Amniotic epithelial cell (primary cell): Measurements from ENCODE around the gene ZNF619.

Source experiments
- DNase-seq: peaks from one replicate; pipeline ENCODE4 v3.0.0-alpha.2; 2010; ENCODE audit warnings: low read depth

The ZNF619 gene

GRCh38 chr3:40465456-40465855, 11.5 kb upstream of the ZNF619 start:
- no peak for DNase-seq

GRCh38 chr3:40468018-40468417, 8.9 kb upstream of the ZNF619 start:
- DNase-seq: no peak

- no peak for DNase-seq
These were observed 6.2 kb upstream of the ZNF619 start for GRCh38 chr3:40470701-40471100.

DNA sequence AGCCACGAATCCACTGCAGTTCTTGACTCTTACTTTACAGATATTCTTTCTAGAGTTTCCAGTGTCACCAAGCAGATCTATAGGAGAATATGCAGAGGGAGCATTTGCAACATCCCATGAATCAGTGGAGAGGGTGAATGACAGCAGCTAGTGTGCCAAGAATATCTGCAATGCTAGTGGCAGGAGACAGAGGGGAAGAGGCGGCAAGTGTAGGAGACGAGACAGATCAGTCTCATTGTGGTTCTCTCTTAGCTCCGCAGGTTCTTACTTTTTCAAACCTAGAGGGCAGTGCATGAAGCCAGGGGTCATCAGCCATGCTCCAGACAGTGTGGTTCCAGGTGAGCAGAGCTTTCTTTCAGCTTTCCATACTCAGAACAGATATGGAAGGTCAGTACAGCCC, 744 bp downstream of the ZNF619 start:
- DNase-seq: no peak

DNA sequence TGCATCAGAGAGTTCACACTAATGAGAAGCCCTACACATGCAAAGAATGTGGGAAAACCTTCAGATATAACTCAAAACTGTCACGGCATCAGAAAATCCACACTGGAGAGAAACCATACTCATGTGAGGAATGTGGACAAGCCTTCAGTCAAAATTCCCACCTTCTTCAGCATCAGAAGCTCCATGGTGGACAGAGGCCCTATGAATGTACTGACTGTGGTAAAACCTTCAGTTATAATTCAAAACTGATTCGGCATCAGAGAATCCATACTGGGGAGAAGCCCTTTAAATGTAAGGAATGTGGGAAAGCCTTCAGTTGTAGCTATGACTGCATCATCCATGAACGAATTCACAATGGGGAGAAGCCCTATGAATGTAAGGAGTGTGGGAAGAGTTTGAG, 10.2 kb downstream of the ZNF619 start:
- DNase-seq: no peak

DNA sequence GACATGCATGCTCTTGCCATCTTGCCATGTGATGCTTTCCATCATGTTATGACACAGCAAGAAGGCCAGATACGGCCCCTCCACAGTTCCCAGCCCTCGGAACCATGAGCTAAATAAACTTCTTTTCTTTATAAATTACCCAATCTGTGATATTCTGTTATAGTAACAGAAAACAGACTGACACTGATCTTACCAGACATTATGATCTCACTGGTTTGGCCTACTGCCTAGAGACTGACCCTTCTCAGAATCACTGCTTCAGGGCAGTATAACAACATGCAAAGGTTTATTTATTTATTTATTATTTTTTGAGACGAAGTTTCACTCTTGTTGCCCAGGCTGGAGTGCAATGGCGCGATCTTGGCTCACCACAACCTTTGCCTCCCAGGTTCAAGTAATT, 14.0 kb downstream of the ZNF619 start:
- peak; percentile 84 for DNase-seq

- DNase-seq: no peak
These were observed 17.8 kb downstream of the ZNF619 start for GRCh38 chr3:40494698-40495097.

DNA sequence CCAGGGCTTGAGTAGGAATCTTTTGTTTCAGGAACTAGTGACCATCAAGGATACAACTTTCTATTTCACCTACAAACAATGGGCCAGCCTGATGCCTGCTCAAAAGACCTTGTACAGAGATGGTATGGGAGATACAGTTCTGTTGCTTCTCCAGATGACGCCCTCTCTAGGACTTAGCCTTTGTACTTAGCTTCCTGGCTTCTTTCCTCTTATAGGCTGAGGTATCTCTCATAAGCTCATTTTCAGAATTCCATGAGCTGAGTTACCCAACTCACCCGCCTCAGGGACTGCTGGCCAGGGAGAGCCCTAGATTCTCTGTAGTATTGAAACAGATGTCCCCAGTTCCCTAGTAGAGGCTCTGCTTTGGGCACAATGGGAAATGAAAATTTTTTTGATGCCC, 20.4 kb downstream of the ZNF619 start:
- DNase-seq: peak; percentile 43

GRCh38 chr3:40499952-40500351, 23.0 kb downstream of the ZNF619 start:
- DNase-seq: no peak

GRCh38 chr3:40502034-40502433, 25.1 kb downstream of the ZNF619 start:
- DNase-seq: no peak

- DNase-seq: peak; percentile 99
These were observed 27.9 kb downstream of the ZNF619 start for GRCh38 chr3:40504636-40505430.

DNA sequence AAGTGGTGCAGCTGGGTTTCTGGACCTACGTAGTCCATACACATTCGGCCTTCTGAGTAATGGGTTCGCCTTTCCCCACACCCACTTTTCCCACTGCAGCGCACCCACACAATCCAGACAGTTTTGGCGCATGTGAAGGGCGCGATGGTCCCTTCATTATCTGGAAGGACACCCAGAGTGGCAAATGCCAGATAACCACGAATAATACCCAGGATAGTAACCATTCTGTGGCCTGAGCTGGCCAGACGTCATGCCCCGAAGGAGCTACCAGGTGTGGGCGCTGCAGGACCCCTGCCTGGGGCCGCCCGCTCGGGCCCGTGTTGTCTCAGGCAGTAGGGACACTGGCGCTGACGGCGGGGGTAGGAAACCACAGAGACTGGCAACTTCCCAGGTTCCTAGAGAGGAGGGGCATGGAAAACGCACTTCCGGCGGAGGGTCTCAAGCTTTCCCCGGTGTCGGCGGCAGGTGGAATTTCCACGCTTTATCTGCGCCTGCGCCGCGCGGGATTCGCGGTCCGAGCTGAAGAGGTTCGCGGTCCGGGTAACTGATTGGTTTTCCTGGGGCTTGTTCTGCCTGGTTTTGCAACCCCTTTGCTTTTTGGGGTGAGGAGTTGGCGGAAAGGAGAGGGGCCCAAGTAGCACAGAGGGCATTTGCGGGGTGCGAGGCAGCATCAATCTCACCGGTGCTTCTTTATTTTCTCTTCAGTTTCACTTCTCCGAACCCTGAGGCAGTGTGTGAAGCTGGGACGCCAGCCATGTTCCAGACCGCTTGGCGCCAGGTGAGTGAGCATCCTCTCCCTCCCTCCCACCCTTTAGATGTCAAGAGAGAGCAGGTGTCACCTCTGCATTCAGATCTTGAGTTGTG, 28.9 kb downstream of the ZNF619 start, which contains the start of gene ZNF620:
Gene ZNF620, plus strand, starts transcription at position 441 of the 864 bp plus-strand sequence. Its CDS starts 314 bp downstream, at position 755.
- DNase-seq: peak; percentile 41

DNA sequence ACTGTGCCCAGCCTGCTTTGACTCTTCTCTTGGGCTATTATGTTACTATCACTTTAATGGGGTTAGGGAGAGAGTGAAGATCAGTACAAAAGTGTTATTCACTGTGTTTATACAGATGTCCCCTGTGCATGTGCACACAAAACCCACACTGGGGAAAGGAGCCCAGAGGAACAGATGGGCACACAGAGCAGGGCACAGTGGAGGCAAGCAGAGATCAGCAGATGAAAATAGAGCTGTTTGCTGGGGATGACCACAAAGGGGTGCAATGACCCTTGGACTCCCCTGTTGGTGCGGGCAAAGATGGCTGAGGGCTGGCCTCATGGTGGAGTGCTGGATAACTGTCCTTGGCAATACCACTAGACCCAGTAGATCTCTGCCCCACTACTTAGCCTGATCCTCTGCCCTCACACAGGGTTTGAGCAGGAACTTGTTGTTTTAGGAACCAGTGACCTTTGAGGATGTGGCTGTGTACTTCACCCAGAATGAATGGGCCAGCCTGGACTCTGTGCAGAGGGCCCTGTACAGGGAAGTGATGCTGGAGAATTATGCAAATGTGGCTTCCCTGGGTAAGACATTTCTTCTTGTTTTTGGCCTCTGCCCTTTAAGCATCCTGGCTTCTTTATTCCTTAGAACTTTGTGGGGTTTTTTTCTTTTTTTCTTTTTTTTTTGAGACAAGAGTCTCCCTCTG, 34.3 kb downstream of the ZNF619 start:
- no peak for DNase-seq

GRCh38 chr3:40516201-40516600, 39.3 kb downstream of the ZNF619 start:
- DNase-seq: peak; percentile 93

GRCh38 chr3:40518067-40518466, 41.1 kb downstream of the ZNF619 start:
- no peak for DNase-seq

GRCh38 chr3:40518848-40519247, 41.9 kb downstream of the ZNF619 start:
- no peak for DNase-seq

DNA sequence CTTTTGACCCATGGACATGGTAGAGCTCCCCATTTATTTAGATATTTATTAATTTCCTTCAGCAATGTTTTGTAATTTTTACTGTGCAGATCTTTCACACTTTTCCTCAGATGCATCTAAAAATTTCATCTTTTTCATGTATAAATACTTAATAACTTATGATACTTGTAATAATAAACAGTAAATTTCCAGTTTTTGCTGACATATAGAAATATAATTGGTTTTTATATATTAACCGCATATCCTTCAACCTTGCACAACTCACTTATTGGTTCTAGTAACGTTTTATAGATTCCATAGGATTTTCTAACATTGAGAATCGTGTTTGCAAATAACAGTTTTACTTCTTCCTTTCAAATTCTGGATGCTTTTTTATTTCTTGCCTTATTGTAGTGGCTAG, 44.3 kb downstream of the ZNF619 start:
- no peak for DNase-seq

DNA sequence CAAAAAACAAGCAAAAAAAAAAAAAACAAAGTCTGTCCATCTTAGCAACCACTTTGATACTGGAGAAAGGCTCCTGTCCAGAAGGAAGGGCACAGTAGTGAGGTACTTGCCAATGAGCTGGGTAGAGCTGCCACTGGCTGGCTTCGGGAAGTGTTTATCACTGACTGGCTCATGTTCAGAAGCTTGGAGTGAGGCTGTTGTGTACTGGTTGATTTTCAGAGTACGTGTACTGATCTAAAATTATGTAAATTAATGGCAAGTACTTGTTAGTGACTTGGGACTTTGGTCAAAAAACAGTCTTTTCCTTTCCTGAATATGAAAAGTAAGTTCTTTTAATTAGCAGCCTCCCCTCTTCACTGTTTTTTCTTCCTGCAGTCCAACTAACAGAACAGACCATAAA, 46.9 kb downstream of the ZNF619 start:
- no peak for DNase-seq

DNA sequence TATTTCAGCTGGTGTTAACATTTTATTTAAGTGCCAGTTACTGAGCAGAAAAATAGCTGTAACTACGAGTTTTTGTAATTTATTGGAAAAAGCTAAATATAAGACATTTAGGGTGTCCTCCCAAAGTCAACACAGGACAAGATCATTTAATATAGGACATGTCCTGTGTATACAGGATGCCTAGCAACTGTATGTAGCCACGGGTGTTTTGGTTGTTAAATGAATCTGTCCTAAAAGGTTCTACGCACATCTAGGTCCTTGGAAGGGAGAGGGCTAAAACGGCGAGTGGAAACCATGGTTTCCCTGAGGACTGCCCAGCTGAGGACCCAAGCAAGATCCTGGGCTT, 47.3 kb downstream of the ZNF619 start:
- DNase-seq: no peak

GRCh38 chr3:40524568-40525285, 47.8 kb downstream of the ZNF619 start, which contains the start of gene ZNF621:
ZNF621 (plus strand) TSS chr3:40524960; CDS start chr3:40525841, 881 bp downstream.
- DNase-seq: peak; percentile 77

DNA sequence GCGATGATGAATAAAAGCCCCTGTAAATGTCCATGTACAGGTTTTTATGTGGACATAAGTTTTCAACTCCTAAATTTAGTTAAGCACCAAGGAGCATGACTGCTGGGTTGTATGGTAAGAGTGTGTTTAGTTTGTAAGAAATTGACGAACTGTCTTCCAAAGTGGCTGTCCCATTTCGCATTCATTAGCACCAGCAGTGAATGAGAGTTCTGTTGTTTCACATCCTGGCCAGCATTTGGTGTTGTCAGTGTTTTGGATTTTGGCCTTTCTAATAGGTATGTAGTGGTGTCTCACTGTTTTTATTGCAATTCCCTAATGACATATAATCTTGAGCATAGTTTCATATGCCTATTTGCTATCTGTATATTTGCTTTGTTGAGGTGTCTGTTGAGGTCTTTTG, 51.5 kb downstream of the ZNF619 start:
- DNase-seq: no peak

GRCh38 chr3:40532252-40532651, 55.3 kb downstream of the ZNF619 start:
- no peak for DNase-seq
